Hypothalamus (tissue), 51 donors: ENCODE results near the gene ATXN10.
"Not testable (repeated sequence)": the region's sequence is repeated elsewhere in the genome, so short reads cannot be mapped to it uniquely, and the experiment has no call there.

Source experiments
- DNase-seq, 51 donors: peaks; one replicate each; lab custom pipeline; 2025; lab: John Stamatoyannopoulos, UW

The ATXN10 gene

GRCh38 chr22:45702981-45703380 lies 31.3 kb downstream of the ATXN10 start:
- DNase-seq, result no peak

GRCh38 chr22:45703758-45704157 lies 32.1 kb downstream of the ATXN10 start:
- no peak for DNase-seq

GRCh38 chr22:45704648-45705047 lies 33.0 kb downstream of the ATXN10 start:
- no peak for DNase-seq

GRCh38 chr22:45707605-45708004 lies 36.0 kb downstream of the ATXN10 start:
- no peak for DNase-seq

GRCh38 chr22:45708145-45708544 lies 36.5 kb downstream of the ATXN10 start:
- no peak for DNase-seq

- DNase-seq, result no peak
Observed at GRCh38 chr22:45709060-45709739, 37.6 kb downstream of the ATXN10 start.

- DNase-seq, result no peak
Observed at GRCh38 chr22:45709866-45710265, 38.2 kb downstream of the ATXN10 start.

GRCh38 chr22:45710469-45710868 lies 38.8 kb downstream of the ATXN10 start:
- DNase-seq, result no peak

GRCh38 chr22:45714390-45714789 lies 42.8 kb downstream of the ATXN10 start:
- not testable (repeated sequence) for DNase-seq

- DNase-seq, result no peak
Observed at GRCh38 chr22:45717789-45718188, 46.2 kb downstream of the ATXN10 start.

- no peak for DNase-seq
Observed at GRCh38 chr22:45718391-45718790, 46.8 kb downstream of the ATXN10 start.

GRCh38 chr22:45720839-45721378 lies 49.3 kb downstream of the ATXN10 start:
- DNase-seq, result no peak

- no peak for DNase-seq
Observed at GRCh38 chr22:45722006-45722405, 50.4 kb downstream of the ATXN10 start.

- DNase-seq, result no peak
Observed at GRCh38 chr22:45726081-45726480, 54.4 kb downstream of the ATXN10 start.

GRCh38 chr22:45731041-45731797 lies 59.6 kb downstream of the ATXN10 start:
- DNase-seq, result no peak

GRCh38 chr22:45731798-45732495 lies 60.3 kb downstream of the ATXN10 start:
- no peak for DNase-seq

- no peak for DNase-seq
Observed at GRCh38 chr22:45735273-45735672, 63.6 kb downstream of the ATXN10 start.

- no peak for DNase-seq
Observed at GRCh38 chr22:45738206-45738605, 66.6 kb downstream of the ATXN10 start.

GRCh38 chr22:45740236-45740635 lies 68.6 kb downstream of the ATXN10 start:
- no peak for DNase-seq

GRCh38 chr22:45742866-45743450 lies 71.3 kb downstream of the ATXN10 start:
- no peak for DNase-seq

- DNase-seq, result no peak
Observed at GRCh38 chr22:45743687-45744086, 72.1 kb downstream of the ATXN10 start.
